SW480 (cell line): ENCODE data around the gene CWC27.
"Not testable (repeated sequence)": the region's sequence is repeated elsewhere in the genome, so short reads cannot be mapped to it uniquely, and the experiment has no call there.

Source experiments
- DNase-seq: peaks from one replicate; pipeline ENCODE4 v3.0.0-alpha.2; 2016; ENCODE audit warnings: low spot score

Gene CWC27

GRCh38 chr5:64789457-64789856 is 20.7 kb downstream of the CWC27 start:
- peak; percentile 64 for DNase-seq

GRCh38 chr5:64790210-64790609 is 21.5 kb downstream of the CWC27 start:
- DNase-seq = peak; percentile 21

- DNase-seq = no peak
Measured at GRCh38 chr5:64792469-64792868, 23.7 kb downstream of the CWC27 start.

- DNase-seq = no peak
Measured at GRCh38 chr5:64794053-64794770, 25.5 kb downstream of the CWC27 start.

GRCh38 chr5:64796301-64796700 is 27.6 kb downstream of the CWC27 start:
- DNase-seq = no peak

DNA sequence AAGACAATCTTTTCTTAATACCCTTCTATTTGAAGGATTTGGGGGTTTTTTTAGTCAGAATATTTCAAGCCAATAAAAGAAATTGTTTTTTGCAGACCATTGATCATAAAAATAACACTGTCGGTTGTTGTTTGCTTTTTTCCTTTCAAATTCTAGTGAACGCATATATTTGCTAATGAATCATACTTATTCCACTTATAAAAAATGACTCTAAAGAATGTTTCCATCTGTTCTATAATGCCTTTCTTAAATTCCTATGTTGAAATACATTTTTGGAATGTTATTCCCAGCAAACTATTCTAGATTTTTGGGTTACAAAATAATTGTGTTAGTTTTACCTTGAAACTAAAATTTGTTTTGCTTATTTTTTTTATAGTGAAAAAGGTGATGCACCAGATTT is 32.2 kb downstream of the CWC27 start:
- DNase-seq = no peak

DNA sequence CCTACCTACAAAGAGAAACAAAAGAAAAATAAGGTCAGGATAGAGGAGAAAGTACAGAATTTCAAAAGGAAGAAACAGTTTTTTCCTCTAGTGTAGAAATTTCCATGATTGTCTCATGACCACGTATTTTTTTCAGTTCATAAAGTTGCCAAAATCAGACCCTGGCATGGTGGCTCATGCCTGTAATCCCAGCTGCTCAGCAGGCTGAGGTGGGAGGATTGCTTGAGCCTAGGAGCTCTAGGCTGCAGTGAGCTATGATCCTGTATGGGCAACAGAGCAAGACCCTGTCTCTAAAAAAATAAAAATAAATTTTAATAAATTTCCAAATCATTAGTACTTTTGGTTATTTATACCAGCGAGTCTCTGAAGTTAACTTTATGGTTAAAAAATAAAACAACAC is 37.8 kb downstream of the CWC27 start:
- DNase-seq = no peak

DNA sequence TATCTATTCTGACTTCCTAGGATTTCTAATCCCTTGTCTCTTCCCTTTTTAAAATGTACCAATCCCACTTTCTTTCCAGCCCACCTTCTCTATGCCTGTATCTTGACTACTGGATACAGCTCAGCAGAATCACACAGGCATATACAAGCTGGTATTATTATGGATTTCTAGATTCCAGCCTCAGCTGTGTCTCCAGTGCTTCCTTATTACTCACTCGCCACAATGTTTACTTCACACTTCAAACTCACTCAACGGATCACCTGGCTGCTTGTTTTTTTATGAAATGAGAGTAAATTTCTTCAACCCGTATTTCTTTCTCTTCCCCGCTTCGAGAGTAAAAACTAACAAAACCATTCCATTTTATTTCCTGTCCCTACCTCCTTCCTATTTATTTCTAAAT is 38.8 kb downstream of the CWC27 start:
- no peak for DNase-seq

DNA sequence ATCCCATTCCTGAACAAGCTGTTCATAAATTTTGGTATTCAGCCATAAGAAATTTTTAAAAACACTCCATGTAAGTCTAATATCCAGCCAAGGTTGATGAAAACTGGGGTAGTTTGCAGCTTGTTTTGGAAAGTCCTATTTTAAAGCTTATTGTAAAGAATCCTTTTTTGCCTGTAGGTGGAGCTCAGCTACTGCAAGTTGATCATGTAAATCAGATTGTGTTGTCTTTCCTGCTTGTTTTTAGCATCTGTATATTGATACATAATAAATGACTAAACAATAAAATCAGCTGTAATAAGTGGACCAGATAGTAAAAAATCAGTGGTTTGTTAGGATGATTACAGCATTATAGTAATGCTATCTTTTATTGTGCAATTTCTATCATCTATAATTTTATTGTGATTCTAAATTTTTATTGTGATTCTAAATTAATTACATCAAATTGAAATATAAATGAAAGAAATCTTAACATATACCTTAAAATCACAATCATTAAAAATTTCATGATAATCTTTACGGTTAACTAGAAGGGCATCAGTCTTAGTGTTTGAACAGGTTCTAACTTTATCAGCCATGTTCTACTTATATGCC is 42.4 kb downstream of the CWC27 start:
- DNase-seq = peak; percentile 62

GRCh38 chr5:64814073-64814472 is 45.3 kb downstream of the CWC27 start:
- DNase-seq = no peak

GRCh38 chr5:64818245-64818644 is 49.5 kb downstream of the CWC27 start:
- no peak for DNase-seq

DNA sequence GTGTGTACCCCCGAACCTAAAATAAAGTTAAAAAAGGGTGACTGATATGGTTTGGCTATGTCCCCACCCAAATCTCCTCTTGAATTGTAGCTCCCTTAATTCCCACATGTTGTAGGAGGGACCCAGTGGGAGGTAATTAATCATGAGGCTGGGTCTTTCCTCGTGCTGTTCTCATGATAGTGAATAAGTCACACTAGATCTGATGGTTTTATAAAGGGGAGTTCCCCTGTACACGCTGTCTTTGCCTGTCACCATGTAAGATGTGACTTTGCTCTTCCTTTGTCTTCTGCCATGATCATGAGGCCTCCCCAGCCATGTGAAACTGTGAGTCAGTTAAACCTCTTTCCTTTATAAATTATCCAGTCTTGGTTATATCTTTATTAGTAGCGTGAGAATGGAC is 50.6 kb downstream of the CWC27 start:
- DNase-seq = not testable (repeated sequence)

GRCh38 chr5:64822320-64822719 is 53.6 kb downstream of the CWC27 start:
- DNase-seq = no peak

DNA sequence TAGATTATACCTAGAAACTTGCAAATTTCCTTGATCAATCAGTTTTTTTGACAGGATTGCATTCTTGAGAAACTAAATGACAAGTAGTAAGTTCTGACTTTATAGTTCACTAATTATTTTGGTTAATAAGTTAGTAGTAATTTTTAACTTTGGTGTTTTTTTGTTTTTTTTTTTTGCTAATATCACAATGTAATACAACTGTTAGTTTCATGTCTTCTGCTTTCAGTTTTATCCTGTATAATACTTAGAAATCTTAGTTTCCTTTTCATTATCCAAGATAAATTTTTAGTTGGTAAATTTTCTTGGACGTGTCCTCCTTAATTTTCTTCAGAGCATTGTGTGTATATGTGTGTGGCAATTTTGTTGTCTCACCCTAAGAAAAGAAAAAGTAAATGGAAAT is 57.8 kb downstream of the CWC27 start:
- no peak for DNase-seq

DNA sequence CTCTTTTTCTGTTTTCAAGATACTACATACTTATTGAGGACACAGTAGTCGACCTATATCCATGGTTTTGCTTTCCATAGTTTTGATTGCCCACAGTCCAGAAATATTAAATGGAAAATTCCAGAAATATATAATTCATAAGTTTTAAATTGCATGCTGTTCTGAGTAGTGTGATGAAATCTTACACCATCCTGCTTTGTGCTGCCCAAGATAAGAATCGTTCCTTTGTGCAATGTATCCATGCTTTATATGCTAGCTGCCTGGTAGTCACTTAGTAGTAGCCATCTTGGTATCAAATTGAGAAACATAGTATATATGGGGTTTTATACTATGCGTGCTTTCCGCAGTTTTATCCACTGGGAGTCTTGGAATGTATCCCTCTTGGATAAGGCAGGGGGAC is 59.0 kb downstream of the CWC27 start:
- no peak for DNase-seq

GRCh38 chr5:64830650-64831049 is 61.9 kb downstream of the CWC27 start:
- DNase-seq = not testable (repeated sequence)

- no peak for DNase-seq
Measured at GRCh38 chr5:64831996-64832395, 63.3 kb downstream of the CWC27 start.

- DNase-seq = no peak
Measured at GRCh38 chr5:64834037-64834436, 65.3 kb downstream of the CWC27 start.

GRCh38 chr5:64834611-64835010 is 65.9 kb downstream of the CWC27 start:
- DNase-seq = no peak

GRCh38 chr5:64835266-64835665 is 66.5 kb downstream of the CWC27 start:
- no peak for DNase-seq

- no peak for DNase-seq
Measured at GRCh38 chr5:64836190-64836755, 67.5 kb downstream of the CWC27 start.

GRCh38 chr5:64836786-64837185 is 68.1 kb downstream of the CWC27 start:
- DNase-seq = no peak

DNA sequence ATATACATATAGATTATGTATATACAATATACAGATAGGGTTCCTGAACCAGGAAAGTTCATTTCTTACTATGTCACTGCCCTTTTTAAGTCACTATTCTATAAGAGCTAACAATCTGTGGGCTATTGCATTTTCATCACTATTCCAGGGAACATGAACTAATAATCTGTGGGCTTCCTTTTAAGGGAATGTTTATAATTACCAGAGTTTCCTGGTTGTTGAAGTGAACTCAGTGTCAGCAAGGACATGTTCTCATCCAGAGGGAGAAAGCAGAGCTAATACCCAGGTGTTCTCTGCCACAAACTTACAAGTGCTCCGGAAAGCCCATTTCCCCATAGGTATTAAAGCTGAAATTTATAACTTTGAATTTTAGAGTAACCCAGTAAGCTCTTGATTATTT is 69.6 kb downstream of the CWC27 start:
- no peak for DNase-seq

- no peak for DNase-seq
Measured at GRCh38 chr5:64838803-64839202, 70.1 kb downstream of the CWC27 start.
